ENCODE measurements around the gene TNRC6B. TPM values are rescaled to one million over a fixed set of nuclear protein-coding genes. Genes with fewer than 3 reads are reported as not detected.

Gene TNRC6B
- total RNA-seq, 1 experiment from 2014 or later = 58.1 TPM

DNA sequence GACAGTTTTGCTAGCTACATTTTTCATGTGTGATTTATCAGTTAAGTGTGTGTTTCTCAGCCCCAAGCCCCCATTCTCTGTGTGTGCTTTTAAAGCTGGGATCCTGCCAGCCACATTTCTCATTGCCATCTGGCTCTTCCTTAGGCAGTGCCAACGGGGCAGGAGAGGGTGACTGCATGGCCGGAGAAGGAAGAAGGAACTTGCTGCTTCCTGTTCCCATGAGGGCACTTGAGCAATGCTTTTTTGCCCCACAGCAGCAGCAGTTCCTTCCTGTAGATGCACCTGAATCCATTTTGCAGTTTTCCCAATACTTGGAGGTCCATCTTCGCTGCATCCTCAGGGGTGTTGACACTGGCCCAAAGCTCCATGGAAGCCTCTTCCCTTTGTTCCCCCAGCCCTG is 37.5 kb downstream of the TNRC6B start:
- H3K4me1 Mint-ChIP-seq = peaks cover 77 to 79% of the 10 kb centered on the region in 2 experiments
- H3K79me2 ChIP-seq (ENCODE audit: insufficient read depth, low read length) = peaks cover 44% of the 10 kb centered on the region; the same call in 1 of the 2 replicates

More for the DNA sequence above, 37.5 kb downstream of the TNRC6B start:
- no peak overlapping the region for H2BK5ac ChIP-seq (ENCODE audit: insufficient read length, low read length)
- no peak overlapping the region for H3K4ac ChIP-seq (ENCODE audit: low read depth, low read length)
- Mint-ChIP-seq H3K27ac (peak overlapping the region in 2 of 3 experiments; percentile 90 to 94; a peak in 4 of 7 replicates), H3K27me3 (ENCODE audit: low read depth) (no peaks in the 10 kb centered on the region; the same call in 1 of the 2 replicates), H3K9me3 (no peaks in the 10 kb centered on the region), H3K4me3 (no peak overlapping the region), H3K36me3 (ENCODE audit: insufficient read depth in 1 of 3, low read depth in 3 of 3) (peaks cover 9 to 13% (median 12%) of the 10 kb centered on the region in 3 experiments)
- H3K9ac ChIP-seq (ENCODE audit: extremely low read depth, insufficient read length, low read length) = no peak overlapping the region
- no peak overlapping the region for H2AFZ ChIP-seq (ENCODE audit: low read length)
- no peaks in the 10 kb centered on the region for H3K9me3 ChIP-seq (ENCODE audit: control insufficient read depth, low read depth, low read length)
- no peak overlapping the region for H2BK120ac ChIP-seq (ENCODE audit: low read depth, low read length, poor library complexity, severe bottlenecking)
- peaks cover 37% of the 10 kb centered on the region for H3K4me1 ChIP-seq (ENCODE audit: insufficient read depth, low read length)
- TF ChIP-seq, protein P1, sequence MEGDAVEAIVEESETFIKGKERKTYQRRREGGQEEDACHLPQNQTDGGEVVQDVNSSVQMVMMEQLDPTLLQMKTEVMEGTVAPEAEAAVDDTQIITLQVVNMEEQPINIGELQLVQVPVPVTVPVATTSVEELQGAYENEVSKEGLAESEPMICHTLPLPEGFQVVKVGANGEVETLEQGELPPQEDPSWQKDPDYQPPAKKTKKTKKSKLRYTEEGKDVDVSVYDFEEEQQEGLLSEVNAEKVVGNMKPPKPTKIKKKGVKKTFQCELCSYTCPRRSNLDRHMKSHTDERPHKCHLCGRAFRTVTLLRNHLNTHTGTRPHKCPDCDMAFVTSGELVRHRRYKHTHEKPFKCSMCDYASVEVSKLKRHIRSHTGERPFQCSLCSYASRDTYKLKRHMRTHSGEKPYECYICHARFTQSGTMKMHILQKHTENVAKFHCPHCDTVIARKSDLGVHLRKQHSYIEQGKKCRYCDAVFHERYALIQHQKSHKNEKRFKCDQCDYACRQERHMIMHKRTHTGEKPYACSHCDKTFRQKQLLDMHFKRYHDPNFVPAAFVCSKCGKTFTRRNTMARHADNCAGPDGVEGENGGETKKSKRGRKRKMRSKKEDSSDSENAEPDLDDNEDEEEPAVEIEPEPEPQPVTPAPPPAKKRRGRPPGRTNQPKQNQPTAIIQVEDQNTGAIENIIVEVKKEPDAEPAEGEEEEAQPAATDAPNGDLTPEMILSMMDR (conservative IDR thresholded peaks at IDR 0.05) = no peak
- H3K23me2 ChIP-seq (ENCODE audit: insufficient read length, low read depth, low read length, poor library complexity, severe bottlenecking) = no peaks in the 10 kb centered on the region
- no peaks in the 10 kb centered on the region for H4K20me1 ChIP-seq (ENCODE audit: control insufficient read depth, insufficient read depth, insufficient read length)
- no peak overlapping the region for H3T11ph ChIP-seq (ENCODE audit: low read length)
- no peak overlapping the region for H3K4me2 ChIP-seq (ENCODE audit: insufficient read depth, insufficient read length, low read length)
- no peaks in the 10 kb centered on the region for H3K27me3 ChIP-seq (ENCODE audit: insufficient read depth, low read length)
- H3K79me1 ChIP-seq (ENCODE audit: insufficient read depth, low read depth, low read length, poor library complexity, severe bottlenecking) = peaks cover 17% of the 10 kb centered on the region
- H4K5ac ChIP-seq (ENCODE audit: insufficient read length, low read depth, low read length) = no peak overlapping the region
- no peak overlapping the region for H3K18ac ChIP-seq (ENCODE audit: insufficient read length, low read depth, low read length)
- DNase-seq = peak; percentile 22
- H4K91ac ChIP-seq (ENCODE audit: insufficient read length, low read depth, low read length) = no peak overlapping the region
- no peak overlapping the region for H3K23ac ChIP-seq (ENCODE audit: insufficient read length, low read depth, low read length)
- no peak overlapping the region for H4K8ac ChIP-seq (replicated peaks; ENCODE audit: insufficient read length, low read depth, low read length)
- H2AK5ac ChIP-seq (ENCODE audit: insufficient read length, low read length) = no peak overlapping the region
- H3K14ac ChIP-seq (ENCODE audit: insufficient read depth, low read length) = 0 out of 2 replicates have a peak overlapping the region, but pooled peaks have one; percentile 53
- H2BK15ac ChIP-seq (ENCODE audit: low read depth, low read length) = no peak overlapping the region
- WGBS (ENCODE audit: extremely low coverage, insufficient read length, low lambda C conversion rate) = no CpG with 5 or more reads among the region's 3 CpGs
- no peak overlapping the region for H2BK12ac ChIP-seq (ENCODE audit: insufficient read length, low read depth, low read length)
- H2BK20ac ChIP-seq (ENCODE audit: low read depth, low read length, poor library complexity, severe bottlenecking) = no peak overlapping the region
- peak overlapping the region; percentile 14 for H3K27ac ChIP-seq (ENCODE audit: insufficient read length, low read depth, low read length)
- H3K56ac ChIP-seq (ENCODE audit: insufficient read length, low read depth, low read length) = no peak overlapping the region

Data from H9 (cell line).